Activated T-cell treated with anti-CD3 and anti-CD28 coated beads, Interleukin-2, amount 50 U/mL, for 48 hours (primary cell): Measurements from ENCODE around the gene DTWD2.
"Not testable (repeated sequence)": the region's sequence is repeated elsewhere in the genome, so short reads cannot be mapped to it uniquely, and the experiment has no call there.

Experiments used
- DNase-seq, 2 experiments: peaks; one replicate each; pipeline ENCODE4 v3.0.0-alpha.2; 2020

The DTWD2 gene

DNA sequence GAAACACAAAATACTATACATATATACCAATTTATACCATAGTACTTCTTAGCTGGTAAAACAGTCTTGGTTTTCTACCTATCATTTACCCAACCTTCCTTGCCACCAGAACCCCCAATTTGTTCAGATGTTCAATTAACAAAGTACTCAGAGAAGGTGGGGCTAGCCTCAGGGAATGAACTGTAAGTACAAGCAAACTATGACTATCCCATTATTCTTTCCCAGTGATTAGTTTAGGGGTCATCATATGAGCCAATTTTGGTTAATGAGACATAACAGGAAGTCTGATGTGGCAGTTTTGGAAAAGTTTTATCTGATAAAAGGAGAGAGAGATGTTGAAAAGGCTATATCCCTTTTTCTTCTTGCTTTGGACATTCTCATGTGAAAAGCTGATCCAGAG, 125.8 kb downstream of the DTWD2 start:
- no peak for DNase-seq

- DNase-seq = no peak
Observed at GRCh38 chr5:118857700-118858099, 130.6 kb downstream of the DTWD2 start.

- no peak for DNase-seq
Observed at GRCh38 chr5:118854819-118855218, 133.5 kb downstream of the DTWD2 start.

DNA sequence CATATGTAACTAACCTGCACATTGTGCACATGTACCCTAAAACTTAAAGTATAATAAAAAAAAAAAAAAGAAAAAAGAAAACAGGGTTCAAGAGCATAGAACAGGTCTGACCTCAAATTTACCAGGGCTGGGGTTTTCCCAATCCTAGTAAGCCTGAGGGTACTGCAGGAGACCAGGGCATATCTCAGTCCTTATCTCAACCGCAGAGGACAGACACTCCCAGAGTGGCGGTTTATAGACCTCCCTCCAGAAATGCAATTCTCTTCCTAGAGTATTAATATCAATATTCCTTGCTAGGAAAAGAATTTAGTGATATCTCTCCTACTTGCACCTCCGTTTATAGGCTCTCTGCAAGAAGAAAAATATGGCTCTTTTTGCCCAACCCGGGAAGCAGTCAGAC, 136.6 kb downstream of the DTWD2 start:
- not testable (repeated sequence) for DNase-seq

DNA sequence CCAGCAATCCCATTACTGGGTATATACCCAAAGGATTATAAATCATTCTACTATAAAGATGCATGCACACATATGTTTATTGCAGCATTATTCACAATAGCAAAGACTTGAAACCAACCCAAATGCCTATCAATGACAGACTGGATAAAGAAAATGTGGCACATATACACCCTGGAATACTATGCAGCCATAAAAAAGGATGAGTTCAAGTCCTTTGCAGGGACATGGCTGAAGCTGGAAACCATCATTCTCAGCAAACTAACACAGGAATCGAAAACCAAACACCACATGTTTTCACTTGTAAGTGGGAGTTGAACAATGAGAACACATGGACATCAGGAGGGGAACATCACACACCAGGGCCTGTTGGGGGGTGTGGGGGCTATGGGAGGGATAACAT, 138.8 kb downstream of the DTWD2 start:
- DNase-seq = not testable (repeated sequence)

- no peak for DNase-seq
Observed at GRCh38 chr5:118844351-118844750, 144.0 kb downstream of the DTWD2 start.

GRCh38 chr5:118834710-118835109, 153.6 kb downstream of the DTWD2 start:
- no peak for DNase-seq

GRCh38 chr5:118832974-118833373, 155.4 kb downstream of the DTWD2 start:
- DNase-seq = no peak

DNA sequence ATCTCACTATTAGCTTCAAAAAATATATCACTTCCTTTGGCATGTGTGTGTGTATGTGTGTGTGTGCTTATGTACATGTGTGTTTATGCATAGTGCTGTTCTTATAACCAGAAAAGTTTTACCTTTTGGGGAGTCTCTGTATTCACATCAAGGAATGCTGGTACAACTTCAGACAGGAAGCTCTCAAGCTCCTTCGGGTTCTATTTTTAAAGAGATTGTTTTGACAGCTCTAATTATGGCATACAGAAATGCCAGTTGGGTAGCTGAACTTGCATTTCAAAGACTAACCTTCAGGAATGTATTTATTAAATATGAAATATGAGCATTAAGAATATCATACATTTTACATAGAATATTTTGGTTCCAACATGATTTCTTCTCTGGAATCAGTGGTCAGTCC, 163.1 kb downstream of the DTWD2 start:
- no peak for DNase-seq

GRCh38 chr5:118818604-118819003, 169.7 kb downstream of the DTWD2 start:
- no peak for DNase-seq

- DNase-seq = no peak
Observed at GRCh38 chr5:118808441-118808840, 179.9 kb downstream of the DTWD2 start.

GRCh38 chr5:118806571-118806970, 181.8 kb downstream of the DTWD2 start:
- no peak for DNase-seq

DNA sequence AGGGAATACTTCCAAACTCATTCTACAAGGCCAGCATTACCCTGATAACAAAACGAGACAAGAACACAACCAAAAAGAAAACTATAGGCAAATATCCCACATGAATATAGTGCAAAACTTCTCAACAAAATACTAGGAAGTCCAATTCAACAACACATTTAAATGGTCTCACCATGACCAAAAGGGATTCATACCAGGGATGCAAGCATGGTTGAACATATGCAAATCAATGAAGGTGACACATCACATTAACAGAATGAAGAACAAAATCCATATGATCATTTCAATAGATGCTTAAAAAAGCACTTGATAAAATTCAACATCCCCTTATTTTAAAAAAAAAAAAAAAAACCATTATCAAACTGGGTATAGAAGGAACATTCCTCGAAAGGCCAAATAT, 186.0 kb downstream of the DTWD2 start:
- no peak for DNase-seq

DNA sequence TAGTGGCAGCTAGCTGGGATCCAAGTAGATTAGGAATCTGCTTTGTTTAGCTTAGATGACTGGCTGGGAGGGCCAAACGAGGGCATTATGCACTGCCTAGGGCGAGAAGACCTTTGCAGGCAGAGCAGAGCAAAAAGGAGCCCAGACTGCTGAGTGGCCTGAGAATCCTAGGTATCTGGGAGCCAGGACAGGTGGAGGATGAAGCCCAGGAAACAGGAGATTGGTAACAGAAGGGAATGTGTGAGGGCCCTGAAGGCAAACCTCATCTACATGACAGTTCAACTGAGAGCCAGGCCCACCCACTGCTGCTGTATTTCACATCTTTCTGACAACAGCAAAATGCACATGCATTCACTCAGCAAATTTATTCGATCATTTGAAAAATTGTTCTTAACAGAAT, 192.3 kb downstream of the DTWD2 start:
- DNase-seq = no peak

GRCh38 chr5:118794281-118794680, 194.1 kb downstream of the DTWD2 start:
- DNase-seq = no peak

- DNase-seq = no peak
Observed at GRCh38 chr5:118793652-118794051, 194.7 kb downstream of the DTWD2 start.

DNA sequence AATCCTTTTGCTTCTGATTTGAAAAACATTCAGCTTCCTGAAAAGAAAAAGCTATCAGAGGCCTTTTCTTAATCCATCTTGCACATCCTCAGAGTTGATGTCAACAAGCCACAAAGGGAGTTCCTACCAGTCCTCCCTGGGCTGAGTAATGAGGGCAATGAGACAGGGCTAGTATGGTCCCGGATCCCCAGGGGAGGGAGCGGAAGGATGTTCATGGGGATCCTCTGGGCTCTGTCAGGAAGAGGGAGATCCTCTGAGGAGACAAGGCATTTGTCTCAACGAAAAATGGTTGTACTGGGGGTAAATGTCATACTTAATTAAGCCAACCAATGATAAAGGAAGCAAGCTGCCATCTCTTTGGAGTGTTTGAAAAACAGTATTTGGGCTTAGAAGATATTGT, 195.3 kb downstream of the DTWD2 start:
- DNase-seq = no peak

DNA sequence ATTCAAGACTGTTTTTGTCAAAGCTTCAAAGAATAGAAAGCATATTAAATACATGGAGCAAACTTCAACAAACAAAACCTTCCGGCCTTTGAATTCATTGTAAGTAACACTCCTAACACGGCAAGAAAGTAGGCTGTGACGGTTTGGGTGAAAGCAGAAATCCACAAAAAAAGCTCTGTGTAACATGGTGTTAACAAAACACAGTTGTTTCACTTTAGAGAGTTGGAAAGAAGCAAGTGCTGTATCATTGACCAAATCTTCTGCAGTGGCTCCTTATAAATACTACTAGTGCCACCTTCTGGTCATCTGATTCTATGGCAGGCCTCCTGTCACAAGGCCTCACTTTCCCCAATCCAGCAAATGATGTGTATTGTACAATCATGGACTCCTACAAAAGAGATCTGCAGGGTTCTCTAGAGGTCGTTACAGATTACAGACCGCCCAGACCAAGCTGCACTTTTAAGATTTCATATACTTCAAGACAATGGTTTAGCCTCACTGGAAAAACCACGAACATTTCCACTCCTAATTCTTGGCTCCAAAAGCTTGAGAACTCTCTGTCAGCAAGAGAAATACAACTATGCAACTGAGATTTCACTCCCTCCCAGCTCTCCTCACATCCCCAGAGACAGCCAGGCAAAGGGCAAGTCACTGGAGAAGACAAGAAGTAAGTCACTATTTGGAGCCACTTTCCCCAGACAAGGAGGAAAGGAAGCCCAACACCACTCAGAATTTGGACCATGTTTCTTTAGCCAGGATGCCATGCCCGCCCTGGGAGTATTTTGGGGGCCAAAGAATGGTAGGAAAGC, 196.2 kb downstream of the DTWD2 start:
- DNase-seq = peak in 1 of 2 experiments; percentile 19

DNA sequence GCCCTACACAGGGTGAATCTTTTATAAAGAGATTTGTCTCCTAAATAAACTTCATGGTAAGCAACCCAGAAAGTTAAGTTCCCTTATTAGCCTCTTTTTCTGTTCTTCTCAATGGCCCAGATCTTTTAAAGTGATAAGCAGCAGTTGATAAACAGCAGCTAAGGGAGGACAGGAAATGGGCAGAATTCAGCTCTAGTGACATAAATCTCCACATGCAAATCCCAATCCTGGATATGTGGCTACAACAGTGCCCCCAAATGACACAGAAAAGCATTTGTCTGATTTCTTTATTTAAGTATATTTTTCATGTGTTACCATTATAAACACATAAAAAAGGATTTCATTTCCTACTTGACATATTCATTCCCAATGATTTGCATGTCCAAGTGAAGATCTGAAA, 199.0 kb downstream of the DTWD2 start:
- DNase-seq = no peak

DNA sequence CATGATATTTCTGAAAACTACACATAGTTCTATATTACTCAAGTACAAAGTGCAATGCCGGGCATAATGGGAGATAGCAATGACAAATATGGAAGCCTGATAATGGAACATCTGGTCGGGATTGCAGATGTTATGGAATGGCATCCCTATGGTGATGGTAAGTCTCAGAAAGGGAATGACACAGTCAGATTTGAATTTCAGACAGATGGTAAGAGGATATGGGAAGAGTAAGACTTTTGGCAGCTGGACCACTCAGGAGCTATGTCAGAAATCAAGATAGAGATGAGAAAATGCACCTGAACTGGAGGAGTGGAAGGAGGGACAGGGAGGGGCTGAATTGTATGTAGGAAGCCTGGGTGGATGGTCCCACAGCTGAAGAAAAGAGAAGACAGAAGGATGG, 200.0 kb downstream of the DTWD2 start:
- no peak for DNase-seq
